NCI-H82 (cell line): ENCODE data around the gene CKS2.

Source experiments
- DNase-seq: peaks from one replicate; lab custom pipeline; 2025; lab: John Stamatoyannopoulos, UW

The CKS2 gene

DNA sequence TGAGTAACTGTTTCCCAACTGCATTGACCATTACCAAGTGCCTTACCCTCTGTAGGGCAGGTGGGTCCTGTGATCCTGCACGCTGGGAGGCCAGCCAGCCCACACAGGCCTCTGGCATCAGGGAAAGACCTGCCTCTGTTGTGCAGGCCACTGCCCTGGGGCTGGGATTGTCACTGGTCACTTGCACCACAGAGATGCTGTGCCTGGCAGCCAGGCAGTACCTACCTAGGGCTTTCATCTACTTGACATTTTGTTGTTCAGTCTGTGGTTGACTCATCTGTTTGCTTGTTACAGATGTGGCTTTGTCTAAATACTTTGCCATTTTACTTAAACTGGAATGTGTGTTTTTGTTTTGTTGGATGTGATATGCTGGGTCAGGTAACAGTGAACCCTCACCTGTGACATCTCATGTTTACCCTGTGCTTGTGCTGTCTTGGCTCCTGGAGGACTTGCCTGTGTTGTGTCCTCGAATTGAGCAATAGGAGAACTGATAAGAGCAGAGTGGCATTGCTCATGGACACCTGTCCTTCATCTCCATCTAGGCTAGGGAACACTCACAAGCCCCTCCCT is 40.1 kb downstream of the CKS2 start:
- DNase-seq, result no peak

DNA sequence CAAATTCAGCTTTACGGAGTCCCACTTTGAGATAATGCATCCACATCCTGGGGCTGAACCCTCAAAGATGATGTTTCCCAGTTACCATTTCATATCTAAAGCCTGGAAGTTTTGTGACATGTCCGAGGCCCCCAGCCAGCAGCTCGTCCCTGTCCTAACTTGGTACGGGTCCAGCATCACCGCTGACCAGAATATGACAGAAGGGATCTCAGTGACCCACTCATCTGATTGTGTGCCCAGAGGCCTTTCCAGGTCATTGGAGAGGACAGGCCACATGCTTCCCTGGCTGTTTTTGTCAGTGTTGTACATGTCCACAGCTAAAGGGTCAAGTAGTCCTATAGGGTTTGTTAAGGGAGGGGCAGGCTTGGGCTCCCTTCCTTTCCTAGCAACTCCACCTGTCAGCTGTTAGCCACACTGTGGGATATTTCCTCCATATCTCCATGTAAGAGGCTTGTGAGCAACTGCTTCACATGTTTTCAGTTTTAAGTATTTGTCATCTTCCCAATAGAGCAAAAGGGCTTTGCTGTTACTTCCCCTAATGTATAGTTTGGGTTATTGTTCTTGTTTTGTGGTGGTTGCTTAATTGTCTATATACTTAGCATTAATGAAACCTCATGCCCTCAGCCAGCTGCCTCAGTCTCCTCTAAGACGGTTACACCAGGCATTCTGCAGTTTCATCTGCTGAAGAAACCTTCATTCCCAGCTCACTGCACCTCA is 40.7 kb downstream of the CKS2 start:
- no peak for DNase-seq

DNA sequence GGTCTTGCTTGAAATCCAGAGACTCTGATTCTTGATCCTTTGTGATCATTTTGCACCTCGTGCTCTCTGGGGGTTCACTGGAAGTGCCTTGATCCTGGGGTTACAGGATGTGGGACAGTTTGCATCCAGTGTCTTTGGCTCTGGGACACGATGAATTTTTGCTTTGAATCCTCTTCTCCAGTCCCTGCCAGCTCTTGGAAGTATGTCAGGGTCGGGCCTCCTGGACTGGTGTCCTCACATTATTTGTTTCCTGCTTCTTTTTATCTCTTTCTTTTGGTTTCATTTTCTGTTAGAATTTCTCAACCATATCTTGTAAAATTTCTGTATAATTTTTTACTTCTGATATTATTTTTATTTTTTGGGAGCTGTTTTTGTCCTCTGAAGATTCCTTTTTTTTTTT is 41.5 kb downstream of the CKS2 start:
- no peak for DNase-seq

DNA sequence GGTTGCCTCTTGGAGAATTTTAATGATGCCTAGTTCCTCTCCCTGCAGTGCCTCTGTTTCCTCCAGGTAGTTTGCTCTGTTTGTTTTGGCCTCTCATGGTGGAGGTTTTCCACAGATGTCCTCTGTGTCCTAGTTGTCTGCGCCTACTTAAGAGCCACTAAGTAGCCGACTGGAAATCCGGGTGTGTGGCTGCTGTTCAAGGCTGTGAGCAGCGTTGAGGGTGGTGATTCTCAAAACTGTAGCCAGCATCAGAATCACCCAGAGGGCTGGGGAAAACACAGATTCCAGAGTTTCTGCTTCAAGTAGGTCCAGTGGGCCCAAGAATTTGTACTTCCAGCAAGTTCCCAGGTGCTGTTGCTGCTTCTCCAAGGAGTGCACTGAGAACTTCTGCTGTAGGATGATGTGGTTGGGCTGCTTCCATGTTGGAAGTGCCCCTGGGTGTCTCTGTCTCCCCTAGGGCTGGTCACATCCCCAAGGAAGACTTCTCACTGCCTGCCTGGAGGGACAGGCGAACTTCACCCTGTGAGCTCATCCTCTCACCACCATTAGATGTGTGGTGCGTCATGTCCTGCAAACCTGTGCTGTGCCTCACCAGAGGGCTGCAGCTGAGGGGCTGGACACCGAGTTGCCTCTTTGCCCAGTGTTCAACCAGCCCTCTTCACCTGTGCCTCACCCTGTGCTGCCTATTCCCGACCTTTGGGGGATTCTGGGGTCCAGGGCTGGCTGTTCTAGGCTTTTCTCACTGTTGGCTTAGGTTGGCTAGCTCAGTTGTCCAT is 42.1 kb downstream of the CKS2 start:
- no peak for DNase-seq

GRCh38 chr9:89353989-89354388 is 43.0 kb downstream of the CKS2 start:
- DNase-seq, result no peak

GRCh38 chr9:89354471-89354870 is 43.5 kb downstream of the CKS2 start:
- DNase-seq, result no peak

DNA sequence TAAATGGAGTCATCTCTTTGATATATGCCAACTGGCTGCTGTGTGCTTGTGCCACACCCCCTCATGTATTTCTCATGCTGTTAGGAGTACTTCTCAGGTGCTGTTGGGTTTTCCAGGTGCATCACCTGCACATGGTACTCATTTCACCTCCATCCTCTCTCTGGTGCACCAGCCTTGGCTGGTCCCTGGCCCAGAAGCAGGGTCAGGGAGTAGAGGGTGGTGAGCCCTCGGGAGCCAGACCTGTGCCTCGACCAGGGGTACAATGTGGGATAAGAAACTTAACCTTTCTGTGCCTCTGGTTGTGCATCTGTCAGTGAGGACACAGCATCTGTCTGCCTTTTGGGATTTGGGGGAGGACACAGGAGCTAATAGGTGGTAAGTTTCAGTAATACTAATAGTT is 45.8 kb downstream of the CKS2 start:
- DNase-seq, result no peak

DNA sequence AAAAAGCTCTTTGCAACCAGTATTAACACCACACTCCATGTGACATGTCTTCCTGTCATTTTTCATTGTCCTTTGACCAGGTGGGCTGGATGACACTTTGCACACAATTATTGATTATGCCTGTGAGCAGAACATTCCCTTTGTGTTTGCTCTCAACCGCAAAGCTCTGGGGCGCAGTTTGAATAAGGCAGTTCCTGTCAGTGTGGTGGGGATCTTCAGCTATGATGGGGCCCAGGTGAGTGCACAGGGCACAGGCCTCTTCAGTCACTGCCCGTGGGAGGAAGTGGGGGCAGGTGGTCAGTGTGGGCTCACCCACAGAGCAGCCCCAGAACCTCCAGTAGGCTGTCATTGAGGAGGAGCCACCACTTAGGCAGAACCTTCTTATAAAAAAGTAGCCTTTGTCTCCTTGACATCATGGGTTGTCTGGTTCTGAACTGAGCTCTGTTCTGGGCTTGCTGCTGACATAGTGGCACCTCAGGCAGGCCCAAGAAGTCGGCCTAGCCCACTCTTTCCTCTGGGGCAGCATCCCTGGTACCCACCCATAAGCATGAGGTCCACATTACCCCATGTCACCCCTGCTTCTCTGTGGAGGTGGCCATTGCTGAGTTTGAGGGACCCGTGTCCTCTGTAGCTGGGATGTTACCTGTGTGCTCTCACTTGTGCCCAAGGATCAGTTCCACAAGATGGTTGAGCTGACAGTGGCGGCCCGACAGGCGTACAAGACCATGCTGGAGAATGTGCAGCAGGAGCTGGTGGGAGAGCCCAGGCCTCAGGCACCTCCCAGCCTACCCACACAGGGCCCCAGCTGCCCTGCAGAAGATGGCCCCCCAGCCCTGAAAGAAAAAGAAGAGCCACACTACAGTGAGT is 46.6 kb downstream of the CKS2 start:
- no peak for DNase-seq

DNA sequence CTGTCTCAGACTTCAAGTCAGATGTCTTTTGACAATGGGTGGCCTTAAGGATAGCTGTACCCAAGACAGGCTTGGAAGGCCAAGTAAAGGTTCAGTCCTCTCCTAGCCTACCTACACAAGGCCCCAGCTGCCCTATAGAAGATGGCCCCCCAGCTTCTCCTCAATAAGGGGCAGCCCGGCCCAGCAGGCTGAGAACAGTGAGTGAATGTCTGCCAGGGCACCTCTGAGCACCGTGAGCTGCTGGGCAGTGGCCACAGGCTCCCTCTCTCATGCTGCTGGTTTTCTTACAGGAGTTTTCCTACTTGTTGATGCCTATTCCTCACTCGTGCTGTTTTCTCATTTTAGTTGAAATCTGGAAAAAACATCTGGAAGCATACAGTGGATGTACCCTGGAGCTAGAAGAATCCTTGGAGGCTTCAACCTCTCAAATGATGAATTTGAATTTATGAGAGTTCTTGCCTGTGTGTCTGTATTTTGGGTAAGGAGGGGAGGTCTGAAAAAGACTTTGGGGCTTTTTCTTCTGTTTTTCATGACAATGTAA is 47.5 kb downstream of the CKS2 start:
- no peak for DNase-seq

DNA sequence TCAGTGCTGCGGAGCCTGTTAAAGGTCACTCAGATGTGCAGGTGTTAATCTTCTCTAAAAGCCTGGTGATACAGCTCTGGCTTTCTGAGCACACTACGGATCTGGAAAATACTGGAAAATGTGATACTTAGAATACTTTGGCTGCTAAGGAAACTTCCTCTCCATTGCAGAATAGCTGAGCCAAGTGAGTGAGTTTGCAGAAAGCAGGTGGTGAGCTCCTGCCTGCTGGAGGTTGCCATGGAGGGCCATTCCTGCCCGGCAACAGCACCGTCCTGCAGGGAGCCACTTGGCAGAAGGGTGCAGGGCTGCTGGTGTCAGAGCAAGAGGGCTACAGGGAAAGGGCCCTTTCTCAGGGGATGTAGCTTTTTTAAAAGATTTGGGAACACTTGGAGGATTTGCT is 48.0 kb downstream of the CKS2 start:
- peak; percentile 22 for DNase-seq

DNA sequence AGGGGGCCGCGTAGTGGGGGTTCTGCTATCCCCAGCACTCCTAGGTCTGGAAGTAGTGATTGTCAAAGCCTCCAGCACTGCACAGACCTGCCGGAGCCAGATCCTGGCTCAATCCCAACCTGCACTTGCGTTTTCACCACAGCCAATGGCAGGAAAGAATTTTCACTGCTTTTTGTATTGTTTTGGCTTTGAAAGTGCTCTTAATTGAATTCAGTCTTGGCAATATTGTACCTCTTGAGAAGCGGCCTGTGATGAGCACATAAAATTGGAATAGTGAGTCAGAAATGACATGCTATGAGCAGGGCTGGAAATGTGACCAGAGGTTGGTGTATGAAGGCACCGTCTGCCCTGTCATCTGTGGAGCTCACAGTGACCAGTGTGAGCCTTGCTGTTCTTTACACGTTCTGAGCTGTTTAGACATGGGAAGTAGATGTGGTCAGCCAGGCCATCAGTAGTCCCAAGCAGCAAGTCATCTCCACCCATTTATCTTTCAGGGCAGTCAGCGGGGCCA is 48.8 kb downstream of the CKS2 start:
- DNase-seq, result no peak

DNA sequence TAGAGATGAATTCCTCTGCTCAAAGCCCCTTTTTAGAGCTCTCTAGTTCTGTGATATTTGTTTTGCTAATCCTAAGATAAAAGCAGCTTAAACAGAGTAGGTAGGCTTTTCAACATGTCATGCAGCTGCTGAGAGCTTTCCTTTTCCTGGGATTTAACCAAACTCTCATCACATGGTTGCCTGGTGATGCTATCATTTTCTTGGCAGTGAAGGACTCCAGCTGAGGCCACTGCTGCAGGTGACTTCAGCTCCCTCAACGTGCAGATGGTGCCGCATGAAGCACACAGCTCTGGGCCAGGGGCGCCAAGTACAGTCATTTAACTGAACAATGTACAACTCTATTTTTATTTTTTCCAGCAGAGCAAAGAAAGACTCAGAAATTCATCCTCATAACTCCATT is 49.5 kb downstream of the CKS2 start:
- DNase-seq, result peak; percentile 66

DNA sequence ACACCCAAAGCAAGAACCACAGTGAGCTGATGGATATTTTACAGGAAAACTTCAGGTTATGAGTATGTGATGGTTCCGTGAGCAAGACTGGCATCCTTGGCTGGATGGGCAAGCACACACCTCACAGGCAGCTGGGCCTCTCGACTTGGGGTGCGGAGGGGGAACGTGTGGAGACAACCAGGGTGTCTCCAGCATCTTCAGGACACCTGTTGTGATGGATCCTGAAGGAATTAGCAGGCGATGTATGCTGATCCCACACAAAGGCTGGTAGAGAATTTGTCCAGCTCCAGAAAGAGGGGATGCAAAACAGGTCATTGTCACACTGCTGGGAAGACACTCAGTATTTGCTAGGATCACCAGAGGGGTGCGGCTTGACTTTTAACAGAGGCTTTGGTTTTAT is 50.0 kb downstream of the CKS2 start:
- DNase-seq, result no peak

GRCh38 chr9:89361816-89362646 is 51.0 kb downstream of the CKS2 start:
- DNase-seq, result no peak

- no peak for DNase-seq
Observed at GRCh38 chr9:89362647-89363310, 51.8 kb downstream of the CKS2 start.

GRCh38 chr9:89363311-89363670 is 52.3 kb downstream of the CKS2 start:
- DNase-seq, result no peak

DNA sequence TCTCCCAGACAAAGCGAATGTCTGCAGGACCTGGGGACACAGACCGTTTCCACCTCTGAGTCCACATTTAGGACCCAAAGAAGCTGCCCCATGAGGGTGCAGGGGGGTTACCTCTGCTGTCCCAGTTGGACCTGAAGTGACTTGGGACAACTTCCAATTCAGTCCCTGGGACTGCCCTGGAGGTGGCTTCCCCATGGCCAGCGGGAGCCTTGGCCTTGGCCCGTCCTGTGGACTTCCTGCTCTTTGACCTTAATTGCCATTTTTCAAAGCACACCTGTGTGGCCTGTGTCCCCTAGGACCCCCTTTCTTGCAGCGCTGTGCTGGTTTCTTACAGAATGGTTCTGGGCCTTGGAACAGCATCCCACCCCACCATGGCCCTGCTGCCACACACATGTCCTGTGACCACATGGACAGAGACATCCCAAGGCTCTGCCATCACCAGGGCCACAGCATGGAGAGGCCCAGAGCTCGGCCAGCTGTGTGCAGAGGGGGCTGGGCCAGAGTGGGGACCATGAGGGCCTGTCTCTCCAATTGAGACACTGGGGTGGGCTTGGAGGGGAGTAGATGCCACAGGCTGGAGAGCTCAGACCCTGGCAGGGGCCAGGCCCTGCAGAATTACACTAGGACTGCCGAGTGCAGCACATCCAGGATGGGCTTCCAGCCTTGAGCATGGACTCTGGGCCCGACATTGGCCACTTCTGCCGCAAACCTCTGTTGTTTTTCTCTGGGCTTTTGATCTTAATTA is 53.1 kb downstream of the CKS2 start:
- no peak for DNase-seq

GRCh38 chr9:89364666-89365531 is 53.9 kb downstream of the CKS2 start:
- DNase-seq, result peak; percentile 50

GRCh38 chr9:89365532-89365912 is 54.5 kb downstream of the CKS2 start:
- DNase-seq, result no peak
